Immature natural killer cell (primary cell): ENCODE measurements around the gene TMOD1. TPM values are rescaled to one million over a fixed set of nuclear protein-coding genes. Genes with fewer than 3 reads are reported as not detected.
A peak's percentile ranks its signal among the peaks of the same experiment; 100 is the strongest.

Source experiments
- DNase-seq, 3 donors: peaks; one replicate each; pipeline ENCODE4 v3.0.0; 2022; ENCODE audit warnings: mixed read lengths in 1 of 3
- H3K27ac Mint-ChIP-seq, 6 donors: one replicate each; pipeline ENCODE4 v1.8.0; 2020; ENCODE audit warnings: mixed read lengths in 6 of 6, mild to moderate bottlenecking in 5 of 6, inconsistent platforms in 4 of 6, moderate library complexity in 3 of 6
- H3K27me3 Mint-ChIP-seq, 3 donors: one replicate each; pipeline ENCODE4 v1.8.0; 2020 to 2021; ENCODE audit warnings: low read depth in 3 of 3, mild to moderate bottlenecking in 3 of 3, mixed read lengths in 3 of 3, moderate library complexity in 3 of 3, inconsistent platforms in 1 of 3
- H3K36me3 Mint-ChIP-seq, 3 donors: one replicate each; pipeline ENCODE4 v1.8.0; 2020; ENCODE audit warnings: mixed read lengths in 3 of 3, inconsistent platforms in 2 of 3, mild to moderate bottlenecking in 2 of 3
- H3K4me1 Mint-ChIP-seq, 2 donors: one replicate each; pipeline ENCODE4 v1.8.0; 2020; ENCODE audit warnings: inconsistent platforms in 2 of 2, mild to moderate bottlenecking in 2 of 2, mixed read lengths in 2 of 2, moderate library complexity in 1 of 2
- H3K4me3 Mint-ChIP-seq, 5 donors: one replicate each; pipeline ENCODE4 v1.8.0; 2020; ENCODE audit warnings: mild to moderate bottlenecking in 5 of 5, mixed read lengths in 5 of 5, inconsistent platforms in 3 of 5, moderate library complexity in 3 of 5
- H3K9me3 Mint-ChIP-seq, 6 donors: one replicate each; pipeline ENCODE4 v1.8.0; 2020; ENCODE audit warnings: mild to moderate bottlenecking in 6 of 6, mixed read lengths in 6 of 6, inconsistent platforms in 4 of 6, moderate library complexity in 3 of 6
- polyA plus RNA-seq, 3 donors: library from polyadenylated mRNA; unstranded; fragments of 300-500 nt; fragmentation: Illumina TruSeq; gene quantifications; one replicate each; pipeline ENCODE4 v1.2.3, GENCODE V29; 2021

Gene TMOD1
- polyA plus RNA-seq, 3 donors from 2014 or later, result 1.7 to 4.8 (median 3.7) TPM

- peaks cover 0 to 21% (median 13%) of the 10 kb centered on the region in 3 donors for H3K36me3 Mint-ChIP-seq
- H3K4me1 Mint-ChIP-seq, result peaks cover 11 to 18% of the 10 kb centered on the region in 2 donors
- no peak for DNase-seq
- peaks cover 0 to 5% (median 2%) of the 10 kb centered on the region in 3 donors for H3K27me3 Mint-ChIP-seq
- peak overlapping the region in 2 of 6 donors; percentile 46 to 54 for H3K27ac Mint-ChIP-seq
- no peaks in the 10 kb centered on the region for H3K9me3 Mint-ChIP-seq
- H3K4me3 Mint-ChIP-seq, result no peak overlapping the region
These were observed 126.2 kb downstream of the TMOD1 start for GRCh38 chr9:97627624-97628023.

DNA sequence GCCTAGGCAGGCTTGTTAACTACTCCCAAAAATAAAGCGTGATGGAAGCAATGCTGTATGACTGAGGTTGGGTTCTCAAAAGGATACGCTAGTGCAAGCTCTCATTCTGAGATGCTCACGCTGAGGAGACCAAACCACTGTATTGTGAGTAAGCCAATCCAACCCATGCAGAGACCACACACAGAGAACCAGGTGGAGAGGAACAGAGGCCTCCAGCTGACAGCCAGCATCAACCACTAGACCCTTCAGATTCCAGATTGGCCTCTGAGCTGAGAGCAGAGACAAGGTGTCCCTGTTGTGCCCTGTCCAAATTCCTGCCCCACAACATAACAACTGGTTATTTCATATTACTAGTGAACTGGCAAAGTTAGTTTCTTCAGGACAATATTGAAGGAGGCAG, 127.2 kb downstream of the TMOD1 start:
- no peak overlapping the region for H3K27ac Mint-ChIP-seq
- DNase-seq, result no peak
- no peaks in the 10 kb centered on the region for H3K9me3 Mint-ChIP-seq
- peaks cover 0 to 15% (median 9%) of the 10 kb centered on the region in 3 donors for H3K36me3 Mint-ChIP-seq
- peaks cover 14 to 26% of the 10 kb centered on the region in 2 donors for H3K4me1 Mint-ChIP-seq
- no peak overlapping the region for H3K4me3 Mint-ChIP-seq
- H3K27me3 Mint-ChIP-seq, result peaks cover 3 to 15% (median 6%) of the 10 kb centered on the region in 3 donors

- H3K4me1 Mint-ChIP-seq, result peaks cover 16 to 29% of the 10 kb centered on the region in 2 donors
- H3K4me3 Mint-ChIP-seq, result no peak overlapping the region
- H3K27ac Mint-ChIP-seq, result peak overlapping the region in 1 of 6 donors; percentile 16
- DNase-seq, result no peak
- H3K36me3 Mint-ChIP-seq, result peaks cover 0 to 11% (median 9%) of the 10 kb centered on the region in 3 donors
- H3K27me3 Mint-ChIP-seq, result peaks cover 3 to 16% (median 6%) of the 10 kb centered on the region in 3 donors
- no peaks in the 10 kb centered on the region for H3K9me3 Mint-ChIP-seq
These were observed 127.7 kb downstream of the TMOD1 start for GRCh38 chr9:97629156-97629555.

- H3K4me3 Mint-ChIP-seq, result no peak overlapping the region
- H3K36me3 Mint-ChIP-seq, result peaks cover 0 to 5% (median 5%) of the 10 kb centered on the region in 3 donors
- no peak for DNase-seq
- no peaks in the 10 kb centered on the region for H3K9me3 Mint-ChIP-seq
- H3K27me3 Mint-ChIP-seq, result peaks cover 3 to 16% (median 6%) of the 10 kb centered on the region in 3 donors
- H3K27ac Mint-ChIP-seq, result peak overlapping the region in 1 of 6 donors; percentile 17
- peaks cover 29 to 44% of the 10 kb centered on the region in 2 donors for H3K4me1 Mint-ChIP-seq
These were observed 129.1 kb downstream of the TMOD1 start for GRCh38 chr9:97630591-97630990.

DNA sequence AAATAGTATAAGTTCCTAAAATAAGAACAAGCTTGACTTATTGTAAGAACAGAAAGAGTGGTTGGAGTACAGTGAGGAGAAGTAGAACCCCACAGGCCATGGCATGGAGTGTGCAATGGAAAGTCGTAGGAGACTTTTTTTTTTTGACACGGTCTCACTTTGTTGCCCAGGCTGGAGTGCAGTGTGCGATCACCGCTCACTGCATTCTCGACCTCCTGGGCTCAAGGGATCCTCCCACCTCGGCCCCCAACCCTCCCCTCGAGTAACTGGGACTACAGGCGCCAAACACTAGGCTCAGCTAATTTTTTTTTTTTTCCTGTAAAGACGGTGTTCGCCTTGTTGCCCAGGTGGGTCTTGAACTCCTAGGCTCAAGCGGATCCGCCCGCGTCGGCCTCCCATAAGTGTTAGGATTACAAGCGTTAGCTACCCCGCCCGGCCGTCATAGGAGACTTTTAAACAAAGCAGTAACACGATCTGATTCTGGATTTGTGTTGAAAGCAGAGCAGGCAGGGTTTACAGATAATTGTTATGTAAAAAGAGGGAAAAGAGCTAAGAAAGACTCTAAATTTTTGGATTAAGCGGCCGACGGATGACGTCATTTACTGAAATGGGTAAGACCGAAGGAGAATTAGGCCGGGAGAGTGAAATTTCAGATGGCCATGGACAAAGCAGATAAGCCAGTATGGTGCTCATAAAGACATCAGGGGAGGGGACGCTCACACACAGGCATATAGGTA, 130.9 kb downstream of the TMOD1 start:
- Mint-ChIP-seq H3K36me3 (no peaks in the 10 kb centered on the region), H3K4me3 (peak overlapping the region; percentile 95 to 100 (median 98)), H3K4me1 (peaks cover 38 to 61% of the 10 kb centered on the region in 2 donors), H3K27ac (peak overlapping the region; percentile 99 to 100 (median 100)), H3K27me3 (peaks cover 3 to 16% (median 6%) of the 10 kb centered on the region in 3 donors), H3K9me3 (no peaks in the 10 kb centered on the region)
- DNase-seq, result no peak

DNA sequence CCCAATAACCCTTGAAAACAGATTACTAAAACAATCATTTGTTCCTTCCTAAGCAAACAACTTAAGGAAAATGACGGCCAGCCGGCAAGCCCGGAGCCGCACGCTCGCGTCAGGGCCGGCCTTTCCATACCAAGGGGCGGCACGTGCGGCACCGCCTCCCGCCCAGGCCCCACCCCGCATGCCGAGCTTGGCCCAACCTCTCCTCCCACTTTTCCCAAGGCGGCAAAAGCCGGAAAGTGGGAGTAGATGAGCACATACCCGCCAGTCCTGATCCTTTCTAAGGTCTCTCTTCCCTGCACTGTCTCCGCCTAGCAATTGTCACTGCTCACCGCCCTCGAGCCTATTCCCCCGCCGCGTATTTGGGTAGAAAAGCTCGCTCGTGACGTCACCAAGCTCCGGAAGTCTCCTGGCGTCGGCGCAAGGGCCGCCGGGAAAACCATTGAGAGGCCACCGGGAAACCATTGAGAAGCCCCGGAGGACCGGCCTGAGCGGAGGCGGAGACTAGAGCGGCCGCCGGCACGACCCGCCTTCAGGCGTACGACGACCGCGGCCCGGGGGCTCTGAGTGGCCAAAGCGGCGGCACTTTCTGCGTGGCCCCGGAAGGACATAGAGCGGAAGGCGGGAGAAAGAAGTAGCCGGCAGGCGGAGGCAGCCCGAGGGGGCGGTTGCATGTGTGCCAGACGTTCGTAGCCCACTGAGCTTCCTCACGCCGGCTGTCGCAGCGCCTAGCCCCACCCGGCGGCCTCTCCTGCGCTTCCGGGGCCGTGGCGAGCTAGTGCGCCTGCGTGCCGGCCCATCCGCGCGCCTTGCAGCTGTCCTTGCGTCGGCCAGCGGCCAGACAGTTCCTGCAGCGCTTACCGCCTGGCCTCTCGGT, 131.8 kb downstream of the TMOD1 start, which contains the start of the genes NCBP1 and TSTD2:
TSS of gene NCBP1 (plus strand) at position 837 of the 874 bp plus-strand sequence. CDS start 61 bp downstream, outside the sequence.
TSS of gene TSTD2 (minus strand) at position 384 of the 874 bp plus-strand sequence. CDS start 5,806 bp downstream, outside the sequence.
- H3K9me3 Mint-ChIP-seq, result no peaks in the 10 kb centered on the region
- DNase-seq, result peak; percentile 97 to 98 (median 98)
- H3K36me3 Mint-ChIP-seq, result no peaks in the 10 kb centered on the region
- peaks cover 44 to 69% of the 10 kb centered on the region in 2 donors for H3K4me1 Mint-ChIP-seq
- peak within 1 kb of the TSS; percentile 95 to 100 (median 98) for H3K4me3 Mint-ChIP-seq
- peak within 1 kb of the TSS; percentile 99 to 100 (median 100) for H3K27ac Mint-ChIP-seq
- H3K27me3 Mint-ChIP-seq, result peaks cover 3 to 16% (median 6%) of the 10 kb centered on the region in 3 donors

- H3K9me3 Mint-ChIP-seq, result no peaks in the 10 kb centered on the region
- H3K4me1 Mint-ChIP-seq, result peaks cover 51 to 73% of the 10 kb centered on the region in 2 donors
- H3K4me3 Mint-ChIP-seq, result peak overlapping the region; percentile 95 to 100 (median 98)
- DNase-seq, result peak in 1 of 3 donors; percentile 21
- peaks cover 3 to 16% (median 6%) of the 10 kb centered on the region in 3 donors for H3K27me3 Mint-ChIP-seq
- peak overlapping the region; percentile 99 to 100 (median 100) for H3K27ac Mint-ChIP-seq
- H3K36me3 Mint-ChIP-seq, result no peaks in the 10 kb centered on the region
These were observed 132.5 kb downstream of the TMOD1 start for GRCh38 chr9:97633859-97634490.

GRCh38 chr9:97635026-97635425, 133.6 kb downstream of the TMOD1 start:
- H3K27me3 Mint-ChIP-seq, result peaks cover 3 to 16% (median 6%) of the 10 kb centered on the region in 3 donors
- no peaks in the 10 kb centered on the region for H3K9me3 Mint-ChIP-seq
- H3K36me3 Mint-ChIP-seq, result no peaks in the 10 kb centered on the region
- no peak for DNase-seq
- H3K4me1 Mint-ChIP-seq, result peaks cover 56 to 78% of the 10 kb centered on the region in 2 donors
- peak overlapping the region; percentile 95 to 100 (median 98) for H3K4me3 Mint-ChIP-seq
- peak overlapping the region; percentile 99 to 100 (median 100) for H3K27ac Mint-ChIP-seq

DNA sequence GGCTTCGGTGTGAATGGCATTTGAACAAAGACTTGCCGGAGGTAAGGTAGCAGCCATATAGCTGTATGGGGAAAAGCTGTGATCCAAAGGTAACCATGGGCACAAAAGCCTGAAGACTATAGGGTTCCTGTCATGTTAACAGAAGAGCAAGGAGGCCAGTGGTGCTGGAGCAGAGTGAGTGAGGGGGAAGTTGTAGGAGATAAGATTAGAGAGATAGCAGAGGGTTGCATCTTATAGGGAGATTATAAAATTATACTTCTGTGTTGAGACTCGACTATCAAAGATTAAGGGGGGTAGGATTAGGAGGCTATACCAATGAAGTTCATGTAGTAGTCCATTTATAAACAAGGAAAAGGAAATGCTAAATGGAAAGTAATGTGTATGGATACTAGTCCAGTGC, 135.4 kb downstream of the TMOD1 start:
- H3K36me3 Mint-ChIP-seq, result no peaks in the 10 kb centered on the region
- H3K4me3 Mint-ChIP-seq, result no peak overlapping the region
- H3K27me3 Mint-ChIP-seq, result peaks cover 3 to 14% (median 6%) of the 10 kb centered on the region in 3 donors
- no peaks in the 10 kb centered on the region for H3K9me3 Mint-ChIP-seq
- peaks cover 54 to 86% of the 10 kb centered on the region in 2 donors for H3K4me1 Mint-ChIP-seq
- peak overlapping the region in 1 of 6 donors; percentile 59 for H3K27ac Mint-ChIP-seq
- DNase-seq, result no peak

- peaks cover 0 to 5% (median 0%) of the 10 kb centered on the region in 3 donors for H3K36me3 Mint-ChIP-seq
- peaks cover 0 to under 1% (median 0%) of the 10 kb centered on the region in 3 donors for H3K27me3 Mint-ChIP-seq
- H3K27ac Mint-ChIP-seq, result peak overlapping the region in 2 of 6 donors; percentile 29 to 34
- peaks cover 44 to 71% of the 10 kb centered on the region in 2 donors for H3K4me1 Mint-ChIP-seq
- no peak for DNase-seq
- no peaks in the 10 kb centered on the region for H3K9me3 Mint-ChIP-seq
- H3K4me3 Mint-ChIP-seq, result no peak overlapping the region
These were observed 137.2 kb downstream of the TMOD1 start for GRCh38 chr9:97638666-97639065.

DNA sequence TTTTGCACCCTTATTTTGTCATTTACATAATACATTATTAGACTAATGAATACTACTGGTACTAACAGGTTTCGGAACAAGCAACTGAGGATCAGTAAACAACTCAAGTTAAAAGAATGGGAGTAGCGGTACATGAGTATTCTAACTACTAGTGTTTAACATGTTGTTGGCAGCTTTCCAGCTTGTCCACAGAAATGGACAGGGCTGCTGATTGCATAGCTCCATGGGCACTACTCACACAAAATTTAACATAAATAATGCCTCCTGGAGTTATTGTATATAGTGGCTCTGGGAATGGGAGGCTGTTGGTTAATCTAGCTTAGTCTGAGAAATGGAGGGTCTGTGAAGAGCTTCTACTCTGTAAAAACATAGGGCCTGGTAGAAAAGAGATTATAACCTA, 138.9 kb downstream of the TMOD1 start:
- Mint-ChIP-seq H3K27ac (peak overlapping the region in 2 of 6 donors; percentile 5 to 14), H3K4me3 (no peak overlapping the region), H3K4me1 (peaks cover 31 to 56% of the 10 kb centered on the region in 2 donors), H3K27me3 (no peaks in the 10 kb centered on the region), H3K9me3 (no peaks in the 10 kb centered on the region), H3K36me3 (peaks cover 0 to 14% (median 0%) of the 10 kb centered on the region in 3 donors)
- DNase-seq, result no peak

DNA sequence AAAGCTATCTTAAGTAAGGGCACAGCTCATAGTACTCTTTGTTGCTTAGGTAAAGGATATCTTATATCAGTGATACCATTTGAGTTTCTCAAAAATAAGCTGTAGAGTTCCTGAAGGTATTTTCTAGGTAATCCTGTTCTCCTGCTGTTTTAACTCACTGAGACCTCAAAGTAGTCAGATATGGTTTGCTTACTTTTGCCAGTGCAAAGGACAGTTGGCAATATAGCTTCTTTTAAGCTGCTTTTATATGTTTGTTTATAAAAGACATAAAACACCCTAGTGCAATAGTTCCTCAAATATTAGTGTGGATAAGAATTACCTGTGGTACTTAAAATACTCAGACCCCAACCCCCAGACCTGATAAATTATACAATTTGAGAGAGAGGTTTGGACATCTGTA, 144.3 kb downstream of the TMOD1 start:
- H3K36me3 Mint-ChIP-seq, result peaks cover 4 to 35% (median 5%) of the 10 kb centered on the region in 3 donors
- peaks cover 0 to 7% of the 10 kb centered on the region in 2 donors for H3K4me1 Mint-ChIP-seq
- DNase-seq, result no peak
- no peak overlapping the region for H3K4me3 Mint-ChIP-seq
- H3K9me3 Mint-ChIP-seq, result no peaks in the 10 kb centered on the region
- no peaks in the 10 kb centered on the region for H3K27me3 Mint-ChIP-seq
- no peak overlapping the region for H3K27ac Mint-ChIP-seq

DNA sequence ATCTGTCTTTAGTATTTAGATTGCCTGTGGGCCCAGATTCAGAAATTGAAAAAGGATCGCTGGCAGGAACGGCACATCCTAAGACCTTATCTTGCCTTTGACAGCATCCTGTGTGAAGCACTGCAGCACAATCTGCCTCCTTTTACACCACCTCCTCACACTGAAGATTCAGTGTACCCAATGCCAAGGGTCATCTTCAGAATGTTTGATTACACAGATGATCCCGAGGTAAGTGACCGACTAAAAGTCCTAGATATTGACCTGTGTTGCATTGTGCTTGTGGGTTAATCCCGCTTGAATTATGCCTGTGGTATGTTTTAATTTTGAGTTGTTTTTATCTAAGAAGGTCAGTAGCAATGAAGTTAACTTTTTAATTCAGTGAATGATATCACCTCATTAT, 146.5 kb downstream of the TMOD1 start:
- DNase-seq, result no peak
- Mint-ChIP-seq H3K27ac (no peak overlapping the region), H3K36me3 (peaks cover 8 to 40% (median 8%) of the 10 kb centered on the region in 3 donors), H3K27me3 (peaks cover 0 to 1% (median 0%) of the 10 kb centered on the region in 3 donors), H3K4me1 (no peaks in the 10 kb centered on the region), H3K4me3 (no peak overlapping the region), H3K9me3 (no peaks in the 10 kb centered on the region)
